ENCODE data around the gene ARAF. TPM values are rescaled to one million over a fixed set of nuclear protein-coding genes. Genes with fewer than 3 reads are reported as not detected.
A peak's percentile ranks its signal among the peaks of the same experiment; 100 is the strongest.

Gene ARAF
- total and polyA plus RNA-seq, 2 of the 8 experiments (the other 6 are each of a cell fraction or from before 2014, with no cell fraction given), result 39.0 to 45.2 TPM

- Histone ChIP-seq H3K23ac (ENCODE audit: insufficient read length) (no peak overlapping the region), H3K9me3 (ENCODE audit: insufficient read depth in 2 of 2, low read depth in 1 of 2, low read length in 1 of 2) (no peaks in the 10 kb centered on the region), H3K4me1 (replicated peaks in 1 of 4; ENCODE audit: control insufficient read depth in 3 of 4, insufficient read depth in 4 of 4, low read length in 3 of 4) (peaks cover 0 to 3% (median 1%) of the 10 kb centered on the region in 4 experiments; a peak in 2 of 7 replicates), H3K4ac (replicated peaks; ENCODE audit: insufficient read length, low read depth, low read length) (no peak overlapping the region), H3K9ac (replicated peaks in 1 of 4; ENCODE audit: extremely low read depth in 1 of 4, low read depth in 3 of 4, low read length in 3 of 4) (no peak overlapping the region), H3K79me2 (ENCODE audit: control insufficient read depth in 1 of 2, insufficient read depth in 2 of 2, low read length in 2 of 2) (no peaks in the 10 kb centered on the region), H3K79me1 (ENCODE audit: low read depth, low read length) (no peaks in the 10 kb centered on the region), H3K27ac (ENCODE audit: low read depth, low read length) (no peak overlapping the region), H3K56ac (replicated peaks; ENCODE audit: insufficient read length, low read depth, low read length) (no peak overlapping the region), H4K91ac (replicated peaks; ENCODE audit: insufficient read length, low read length) (no peak overlapping the region), H4K20me1 (replicated peaks in 1 of 2; ENCODE audit: control insufficient read depth in 1 of 2, insufficient read depth in 2 of 2, low read length in 2 of 2) (no peaks in the 10 kb centered on the region), H2AK5ac (ENCODE audit: low read depth, low read length) (no peak overlapping the region), H4K5ac (ENCODE audit: insufficient read length, low read depth, low read length) (no peak overlapping the region), H4K8ac (ENCODE audit: extremely low read depth, insufficient read depth, low read length) (no peak overlapping the region), H3K23me2 (ENCODE audit: low read depth, low read length) (peaks cover 2% of the 10 kb centered on the region; the same call in 1 of the 2 replicates), H2BK5ac (ENCODE audit: low read depth, low read length) (no peak overlapping the region), H2BK20ac (ENCODE audit: low read length) (no peak overlapping the region), H3K36me3 (ENCODE audit: control insufficient read depth in 2 of 4, insufficient read depth in 4 of 4, low read length in 3 of 4) (no peaks in the 10 kb centered on the region), H3K18ac (ENCODE audit: extremely low read depth, low read length) (no peak overlapping the region), H3K4me3 (ENCODE audit: extremely low read depth in 1 of 4, insufficient read depth in 2 of 4, low read depth in 3 of 4, low read length in 4 of 4) (peak overlapping the region; percentile 20 to 68 (median 49)), H2BK120ac (replicated peaks; ENCODE audit: low read depth, low read length) (no peak overlapping the region), H2BK12ac (ENCODE audit: low read depth, low read length) (no peak overlapping the region), H3K27me3 (replicated peaks in 1 of 4; ENCODE audit: control insufficient read depth in 3 of 4, extremely low read depth in 1 of 4, insufficient read depth in 3 of 4, low read length in 3 of 4) (peaks cover 0 to 3% (median 0%) of the 10 kb centered on the region in 4 experiments; a peak in 1 of 7 replicates), H2AFZ (ENCODE audit: low read length) (peak overlapping the region; percentile 94; the same call in 1 of the 2 replicates), H2BK15ac (ENCODE audit: low read length) (no peak overlapping the region), H3K14ac (ENCODE audit: insufficient read length) (no peak overlapping the region), H3K4me2 (ENCODE audit: insufficient read depth in 1 of 2, low read depth in 2 of 2, low read length in 2 of 2) (peak overlapping the region; percentile 20 to 80)
- WGBS, 2 experiments (ENCODE audit: extremely low coverage in 1 of 2, insufficient coverage in 1 of 2, insufficient read length in 1 of 2, insufficient replicate concordance in 2 of 2, low coverage in 1 of 2, low lambda C conversion rate in 2 of 2, missing lambda C conversion rate in 1 of 2), result 24% methylated on average over 12 of the region's 33 CpGs; no CpG with 5 or more reads in 1 of the 2 experiments
- DNase-seq (ENCODE audit: low read depth in 1 of 2, low spot score in 2 of 2), result peak; percentile 7 to 91
- CTCF ChIA-PET (ENCODE audit: partially characterized antibody), result interaction anchor here (0.7 to 5.7 kb wide), 24 partner anchors 8 to 361 kb away, joined by 3 to 33 read pairs (median 4); no protein-coding TSS in a partner anchor
- POLR2A ChIA-PET (ENCODE audit: partially characterized antibody), result interaction anchor here (0.6 to 1.2 kb wide), 7 partner anchors 10 to 299 kb away, joined by 3 to 6 read pairs (median 3); no protein-coding TSS in a partner anchor
- FAIRE-seq, result no peak
- TF ChIP-seq RBBP5 (IDR thresholded peaks at IDR 0.05; ENCODE audit: borderline replicate concordance, low read depth, low read length) (no peak), YY1 (IDR thresholded peaks at IDR 0.05; ENCODE audit: low read depth, low read length) (no peak), RFX5 (IDR thresholded peaks at IDR 0.05; ENCODE audit: borderline replicate concordance, low read depth, low read length) (no peak), SIX5 (IDR thresholded peaks at IDR 0.05; ENCODE audit: low read depth, low read length) (no peak), RAD21 (IDR thresholded peaks at IDR 0.05 in 1 of 2, conservative IDR thresholded peaks at IDR 0.05 in 1 of 2; ENCODE audit: low read depth in 2 of 2, low read length in 2 of 2) (peak; percentile 82 to 86), MAFK (IDR thresholded peaks at IDR 0.05; ENCODE audit: low read depth, low read length) (no peak), SP4 (IDR thresholded peaks at IDR 0.05; ENCODE audit: low read length) (no peak), SUZ12 (IDR thresholded peaks at IDR 0.05; ENCODE audit: low read length) (no peak)
- TF ChIP-seq, protein P1, sequence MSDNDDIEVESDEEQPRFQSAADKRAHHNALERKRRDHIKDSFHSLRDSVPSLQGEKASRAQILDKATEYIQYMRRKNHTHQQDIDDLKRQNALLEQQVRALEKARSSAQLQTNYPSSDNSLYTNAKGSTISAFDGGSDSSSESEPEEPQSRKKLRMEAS (IDR thresholded peaks at IDR 0.05), result no peak
- TF ChIP-seq, protein P2, sequence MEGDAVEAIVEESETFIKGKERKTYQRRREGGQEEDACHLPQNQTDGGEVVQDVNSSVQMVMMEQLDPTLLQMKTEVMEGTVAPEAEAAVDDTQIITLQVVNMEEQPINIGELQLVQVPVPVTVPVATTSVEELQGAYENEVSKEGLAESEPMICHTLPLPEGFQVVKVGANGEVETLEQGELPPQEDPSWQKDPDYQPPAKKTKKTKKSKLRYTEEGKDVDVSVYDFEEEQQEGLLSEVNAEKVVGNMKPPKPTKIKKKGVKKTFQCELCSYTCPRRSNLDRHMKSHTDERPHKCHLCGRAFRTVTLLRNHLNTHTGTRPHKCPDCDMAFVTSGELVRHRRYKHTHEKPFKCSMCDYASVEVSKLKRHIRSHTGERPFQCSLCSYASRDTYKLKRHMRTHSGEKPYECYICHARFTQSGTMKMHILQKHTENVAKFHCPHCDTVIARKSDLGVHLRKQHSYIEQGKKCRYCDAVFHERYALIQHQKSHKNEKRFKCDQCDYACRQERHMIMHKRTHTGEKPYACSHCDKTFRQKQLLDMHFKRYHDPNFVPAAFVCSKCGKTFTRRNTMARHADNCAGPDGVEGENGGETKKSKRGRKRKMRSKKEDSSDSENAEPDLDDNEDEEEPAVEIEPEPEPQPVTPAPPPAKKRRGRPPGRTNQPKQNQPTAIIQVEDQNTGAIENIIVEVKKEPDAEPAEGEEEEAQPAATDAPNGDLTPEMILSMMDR (IDR thresholded peaks at IDR 0.05; ENCODE audit: control extremely low read depth in 1 of 3, insufficient read depth in 1 of 3, low read depth in 1 of 3, low read length in 3 of 3), result peak; percentile 64 to 80 (median 76)
These were observed 37.7 kb upstream of the ARAF start for GRCh38 chrX:47523297-47523696.

All from H1 (cell line).